Measurements from ENCODE around the gene SH3PXD2A. TPM values are rescaled to one million over a fixed set of nuclear protein-coding genes. Genes with fewer than 3 reads are reported as not detected.

Gene SH3PXD2A
- total and polyA plus RNA-seq, 2 experiments from 2014 or later = 1.8 to 5.0 TPM

- no peaks in the 10 kb centered on the region for H4K20me1 ChIP-seq (replicated peaks; ENCODE audit: insufficient read depth)
- no peaks in the 10 kb centered on the region for H3K4me1 ChIP-seq (ENCODE audit: insufficient read depth)
- H3K79me2 ChIP-seq (replicated peaks; ENCODE audit: insufficient read depth) = no peaks in the 10 kb centered on the region
- H3K9me2 ChIP-seq (ENCODE audit: insufficient read depth) = no peaks in the 10 kb centered on the region
- H3K4me3 ChIP-seq = no peak overlapping the region
- H3K27ac Mint-ChIP-seq = no peak overlapping the region
- TF ChIP-seq REST (IDR thresholded peaks at IDR 0.05; ENCODE audit: unreplicated experiment) (no peak), NANOG (IDR thresholded peaks at IDR 0.05; ENCODE audit: borderline replicate concordance) (no peak), CREB1 (CRISPR knock-in tag; IDR thresholded peaks at IDR 0.05; ENCODE audit: low read depth) (no peak), EZH2phosphoT487 (IDR thresholded peaks at IDR 0.05; ENCODE audit: unreplicated experiment) (no peak), JUNB (IDR thresholded peaks at IDR 0.05; ENCODE audit: unreplicated experiment) (no peak), EZH2 (IDR thresholded peaks at IDR 0.05; ENCODE audit: low read depth, unreplicated experiment) (no peak), ZNF331 (CRISPR knock-in tag; IDR thresholded peaks at IDR 0.05; ENCODE audit: low read depth) (no peak), ETS1 (IDR thresholded peaks at IDR 0.05) (no peak), ZNF462 (CRISPR knock-in tag; IDR thresholded peaks at IDR 0.05) (no peak), POLR2AphosphoS5 (IDR thresholded peaks at IDR 0.05; ENCODE audit: low read depth) (no peak), ZNF114 (CRISPR knock-in tag; IDR thresholded peaks at IDR 0.05) (no peak), CTCF (conservative IDR thresholded peaks at IDR 0.05; ENCODE audit: low read depth in 2 of 2) (no peak), STAT1 (IDR thresholded peaks at IDR 0.05; ENCODE audit: unreplicated experiment) (no peak)
- H3K27me3 ChIP-seq (ENCODE audit: insufficient read depth) = no peaks in the 10 kb centered on the region
- H3F3A ChIP-seq (replicated peaks; ENCODE audit: low read depth) = no peaks in the 10 kb centered on the region
- no peaks in the 10 kb centered on the region for H3K36me3 ChIP-seq (ENCODE audit: insufficient read depth)
- no peaks in the 10 kb centered on the region for H3K4me1 Mint-ChIP-seq
- H3K9me3 Mint-ChIP-seq = no peaks in the 10 kb centered on the region; the same call in 2 of the 3 replicates
- H3K36me3 Mint-ChIP-seq (ENCODE audit: low read depth) = peaks cover 6% of the 10 kb centered on the region; the same call in 2 of the 3 replicates
- peaks cover 3% of the 10 kb centered on the region for H3K27me3 Mint-ChIP-seq (ENCODE audit: insufficient read depth, low read depth, poor library complexity)
- DNase-seq (ENCODE audit: low spot score) = no peak
- no peak overlapping the region for H2AFZ ChIP-seq
- no peak overlapping the region for H3K4me3 Mint-ChIP-seq
- no peak overlapping the region for H3K4me2 ChIP-seq
- no peak overlapping the region for H3K27ac ChIP-seq (ENCODE audit: low read depth)
- no peak for ATAC-seq
Measured at GRCh38 chr10:103622286-103622685, 233.1 kb downstream of the SH3PXD2A start.
